NK-92 (cell line): ENCODE data around the gene RAB40B.

Experiments used
- DNase-seq: peaks from one replicate; lab custom pipeline; 2025; ENCODE audit not compliant: unreplicated experiment; lab: John Stamatoyannopoulos, UW

RAB40B gene

DNA sequence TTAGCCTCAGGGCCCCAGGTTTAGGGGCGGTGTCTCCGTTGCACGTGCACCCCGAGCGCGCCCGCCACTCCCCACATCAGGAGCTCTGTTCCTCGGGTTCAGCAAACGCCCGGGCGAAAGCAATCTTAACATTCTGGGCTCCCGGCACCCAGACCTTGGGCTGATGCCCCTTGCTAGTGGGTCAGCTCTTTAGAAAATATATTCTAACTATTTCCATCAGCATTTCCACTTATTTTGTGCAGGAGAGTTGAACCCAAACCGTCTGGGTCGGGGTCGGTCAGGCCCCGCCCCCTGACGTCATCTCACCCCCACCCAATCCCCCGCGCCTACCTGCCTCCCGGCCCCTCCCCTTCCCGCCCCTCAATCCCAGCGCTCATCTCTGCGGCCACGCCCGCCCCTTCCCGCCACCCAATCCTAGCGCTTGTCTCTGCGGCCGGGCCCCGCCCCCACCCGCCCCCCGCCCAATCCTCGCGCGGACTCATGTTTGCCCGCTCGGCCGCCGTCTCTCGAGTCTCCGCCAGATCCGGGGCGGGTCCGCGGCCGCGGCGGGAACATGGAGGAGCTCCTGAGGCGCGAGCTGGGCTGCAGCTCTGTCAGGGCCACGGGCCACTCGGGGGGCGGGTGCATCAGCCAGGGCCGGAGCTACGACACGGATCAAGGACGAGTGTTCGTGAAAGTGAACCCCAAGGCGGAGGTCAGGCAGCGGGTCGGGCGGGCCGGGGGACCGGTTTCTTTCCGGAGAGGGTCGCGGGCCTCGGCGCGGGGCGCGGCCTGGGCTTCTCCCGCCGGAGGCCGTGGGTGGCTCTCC is 17.9 kb upstream of the RAB40B start, which contains the start of gene FN3KRP:
TSS of gene FN3KRP (plus strand) at position 504 of the 808 bp plus-strand sequence. CDS start at position 554, 50 bp downstream.
- DNase-seq = peak; percentile 72

DNA sequence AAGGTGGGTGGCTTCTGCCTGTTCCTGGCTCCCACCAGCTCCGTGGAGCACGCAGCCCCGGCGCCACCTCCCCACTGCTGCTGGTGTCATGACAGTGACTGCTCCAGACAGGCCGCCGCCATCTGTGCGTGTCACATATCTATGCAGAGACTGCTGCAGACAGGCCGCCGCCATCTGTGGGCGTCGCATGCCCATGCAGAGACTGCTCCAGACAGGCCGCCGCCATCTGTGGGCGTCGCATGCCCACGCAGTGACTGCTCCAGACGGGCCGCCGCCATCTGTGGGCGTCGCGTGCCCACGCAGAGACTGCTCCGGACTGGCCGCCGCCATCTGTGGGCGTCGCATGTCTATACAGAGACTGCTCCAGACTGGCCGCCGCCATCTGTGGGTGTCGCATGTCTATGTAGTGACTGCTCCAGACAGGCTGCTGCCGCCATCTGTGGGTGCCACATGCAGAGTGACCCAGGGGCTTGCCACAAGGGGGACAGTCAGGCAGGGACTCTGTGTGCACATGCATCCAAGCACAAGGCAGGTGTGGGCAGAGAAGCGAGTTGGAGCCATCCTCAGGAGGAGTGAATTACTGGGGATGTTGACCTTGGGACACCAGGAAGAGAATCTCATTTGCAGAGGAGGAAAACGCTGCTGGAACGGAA is 14.7 kb upstream of the RAB40B start:
- no peak for DNase-seq

GRCh38 chr17:82710499-82711232 is 12.2 kb upstream of the RAB40B start:
- no peak for DNase-seq

DNA sequence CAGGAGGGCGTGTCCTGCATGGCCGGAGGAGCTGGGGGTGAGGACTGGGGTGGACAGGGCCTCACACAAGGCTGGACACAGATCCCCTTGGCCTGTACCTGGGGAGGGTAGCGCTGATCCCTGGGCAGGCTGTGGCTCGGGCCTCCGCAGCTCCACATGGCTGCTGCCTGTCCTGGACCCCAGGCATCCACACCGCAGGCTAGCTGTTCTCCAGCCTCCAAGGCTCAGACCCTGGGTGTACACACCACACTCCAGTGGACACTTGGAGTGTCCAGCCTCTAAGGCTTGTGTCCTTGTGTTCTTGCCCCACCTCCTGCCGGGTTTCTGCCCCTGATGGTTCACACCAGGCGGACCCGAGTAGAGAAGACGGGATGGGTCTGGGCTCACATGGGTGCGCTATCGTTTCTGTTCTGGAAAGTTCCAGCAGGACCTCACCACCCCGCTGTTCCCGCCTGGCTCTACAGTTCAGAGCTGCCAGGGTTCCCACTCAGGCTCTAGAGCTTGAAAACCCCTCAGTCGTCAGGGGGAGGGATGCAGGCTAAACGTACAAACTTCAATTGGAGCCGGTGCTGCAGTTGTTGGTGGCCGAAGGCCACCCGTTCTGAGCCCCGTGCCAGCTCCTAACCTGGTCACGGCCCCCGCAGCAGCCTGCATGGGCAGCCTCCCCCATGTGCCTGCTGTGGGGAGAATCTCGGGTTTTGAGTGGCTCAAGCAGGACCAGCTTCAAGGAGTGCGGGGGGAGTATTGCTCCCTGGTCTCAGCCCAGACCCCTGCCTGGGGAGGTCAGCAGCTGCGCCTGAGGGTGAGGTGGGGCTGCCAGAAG is 11.4 kb upstream of the RAB40B start:
- DNase-seq = no peak

- no peak for DNase-seq
Observed at GRCh38 chr17:82709024-82709675, 10.7 kb upstream of the RAB40B start.

GRCh38 chr17:82705756-82706155 is 7.3 kb upstream of the RAB40B start:
- no peak for DNase-seq

DNA sequence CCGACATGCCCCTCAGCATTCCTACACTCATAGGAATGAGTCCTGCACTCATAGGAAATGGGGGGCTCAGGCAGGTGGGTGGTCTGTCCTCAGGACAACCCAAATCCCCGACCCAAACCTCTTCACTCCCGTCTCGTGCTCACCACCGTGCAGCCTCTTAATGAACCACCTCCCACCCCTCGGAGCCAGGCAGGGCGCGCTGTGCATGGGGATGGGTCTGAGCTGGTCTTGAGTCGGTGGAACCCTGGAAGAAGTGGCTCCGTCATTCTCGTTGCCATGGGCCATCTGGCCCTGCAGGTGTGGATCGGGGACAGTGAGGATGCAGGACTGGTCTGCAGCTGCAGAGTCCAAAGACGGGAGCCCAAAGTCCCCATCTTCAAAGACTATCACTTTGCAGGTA is 6.4 kb upstream of the RAB40B start:
- no peak for DNase-seq

- no peak for DNase-seq
Observed at GRCh38 chr17:82703935-82704865, 5.7 kb upstream of the RAB40B start.

- no peak for DNase-seq
Observed at GRCh38 chr17:82703036-82703745, 4.7 kb upstream of the RAB40B start.

- DNase-seq = no peak
Observed at GRCh38 chr17:82702231-82702927, 3.9 kb upstream of the RAB40B start.

- DNase-seq = no peak
Observed at GRCh38 chr17:82699551-82699950, 1.1 kb upstream of the RAB40B start.

GRCh38 chr17:82698974-82699442 is 510 bp upstream of the RAB40B start:
- no peak for DNase-seq

DNA sequence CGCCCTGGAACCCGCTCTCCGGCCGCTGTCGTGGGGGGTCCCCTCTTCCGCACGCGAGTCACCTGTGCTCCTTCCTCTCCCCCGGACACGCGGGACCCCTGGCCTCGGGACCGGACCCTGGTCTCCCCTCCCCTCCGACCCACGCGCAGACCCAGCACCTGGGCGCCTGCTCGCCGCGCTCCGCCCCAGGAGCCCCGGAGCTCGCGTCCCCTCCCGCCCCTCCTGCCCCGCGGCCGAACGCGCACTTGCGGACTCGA is 762 bp downstream of the RAB40B start:
- DNase-seq = no peak

DNA sequence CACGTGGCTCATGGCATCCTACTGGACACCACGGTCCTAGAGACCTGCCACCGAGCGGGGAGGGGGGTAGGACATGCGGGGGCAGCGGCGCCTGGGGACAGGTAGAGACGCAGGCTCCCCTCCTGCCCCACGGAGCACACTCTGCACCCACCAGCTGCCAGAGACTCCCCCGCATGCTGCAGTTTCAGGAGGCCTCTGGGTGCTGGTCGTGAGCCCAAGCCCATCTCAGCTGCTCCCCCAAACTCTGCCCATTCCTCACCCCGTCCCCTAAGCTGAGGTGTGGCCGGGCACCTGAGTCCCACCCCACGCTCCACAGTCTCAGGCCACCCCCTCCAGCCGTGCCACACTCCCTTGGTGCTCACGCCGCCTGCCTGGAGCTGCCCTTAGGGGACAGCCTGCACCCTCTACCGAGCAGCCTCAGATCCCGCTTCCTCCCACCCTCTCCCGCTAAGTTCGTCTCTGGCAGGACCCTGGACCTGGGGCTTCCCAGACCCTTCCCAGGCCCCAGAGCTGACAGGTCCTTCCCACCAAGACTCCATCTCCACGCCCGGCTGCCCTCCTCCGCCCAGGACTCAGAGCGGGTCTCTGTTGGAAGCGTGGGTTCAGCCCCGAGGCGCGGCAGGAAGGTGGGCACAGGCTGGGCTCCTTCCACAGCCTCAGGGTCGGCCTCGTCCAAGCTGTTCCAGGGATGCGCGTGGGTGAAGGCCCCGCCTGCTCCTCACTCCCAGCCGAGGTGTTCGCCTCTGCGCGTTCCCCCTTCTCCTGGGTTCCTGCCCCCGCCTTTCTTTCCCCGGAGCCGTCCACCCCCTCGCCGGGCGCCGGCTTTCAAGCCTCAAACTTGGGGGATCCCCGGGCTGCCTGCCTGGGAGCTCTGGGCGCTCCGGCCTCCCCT is 1.3 kb downstream of the RAB40B start:
- DNase-seq = no peak

- no peak for DNase-seq
Observed at GRCh38 chr17:82696259-82696658, 2.2 kb downstream of the RAB40B start.

GRCh38 chr17:82694647-82695046 is 3.9 kb downstream of the RAB40B start:
- no peak for DNase-seq

DNA sequence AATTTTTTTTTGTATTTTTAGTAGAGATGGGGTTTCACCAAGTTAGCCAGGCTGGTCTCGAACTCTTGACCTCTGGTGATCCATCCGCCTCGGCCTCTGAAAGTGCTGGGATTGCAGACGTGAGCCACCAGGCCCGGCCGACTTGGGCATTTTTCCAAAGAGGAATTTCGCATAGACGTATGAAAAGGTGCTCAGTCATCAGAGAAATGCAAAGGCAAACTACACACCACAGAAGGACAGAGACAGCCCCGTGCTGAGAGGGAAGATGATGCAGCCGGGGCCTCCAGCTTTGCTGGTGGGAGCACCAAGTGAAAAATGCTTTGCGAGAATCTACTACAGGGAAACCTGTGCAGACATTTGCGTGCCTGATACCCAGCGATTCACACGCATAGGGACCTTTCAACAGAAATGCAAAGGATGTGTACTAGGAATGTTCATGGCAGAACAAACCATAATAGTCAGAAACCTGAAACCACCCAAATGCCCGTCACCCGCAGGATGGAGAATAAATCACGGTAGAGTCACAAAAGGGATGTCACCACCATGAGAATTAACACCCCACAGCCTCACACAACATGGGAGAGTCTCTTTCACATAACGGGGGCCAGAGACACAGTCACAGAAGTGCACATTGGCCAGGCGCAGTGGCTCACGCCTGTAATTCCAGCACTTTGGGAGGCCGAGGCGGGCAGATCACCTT is 5.2 kb downstream of the RAB40B start:
- no peak for DNase-seq
